Measurements from ENCODE around the gene GRB10. TPM values are rescaled to one million over a fixed set of nuclear protein-coding genes. Genes with fewer than 3 reads are reported as not detected.

Gene GRB10
- total RNA-seq, 4 donors from 2014 or later: 37.1 to 109 (median 74.0) TPM

GRCh38 chr7:50620433-50620832 is 162.3 kb downstream of the GRB10 start:
- TF ChIP-seq, protein P1, sequence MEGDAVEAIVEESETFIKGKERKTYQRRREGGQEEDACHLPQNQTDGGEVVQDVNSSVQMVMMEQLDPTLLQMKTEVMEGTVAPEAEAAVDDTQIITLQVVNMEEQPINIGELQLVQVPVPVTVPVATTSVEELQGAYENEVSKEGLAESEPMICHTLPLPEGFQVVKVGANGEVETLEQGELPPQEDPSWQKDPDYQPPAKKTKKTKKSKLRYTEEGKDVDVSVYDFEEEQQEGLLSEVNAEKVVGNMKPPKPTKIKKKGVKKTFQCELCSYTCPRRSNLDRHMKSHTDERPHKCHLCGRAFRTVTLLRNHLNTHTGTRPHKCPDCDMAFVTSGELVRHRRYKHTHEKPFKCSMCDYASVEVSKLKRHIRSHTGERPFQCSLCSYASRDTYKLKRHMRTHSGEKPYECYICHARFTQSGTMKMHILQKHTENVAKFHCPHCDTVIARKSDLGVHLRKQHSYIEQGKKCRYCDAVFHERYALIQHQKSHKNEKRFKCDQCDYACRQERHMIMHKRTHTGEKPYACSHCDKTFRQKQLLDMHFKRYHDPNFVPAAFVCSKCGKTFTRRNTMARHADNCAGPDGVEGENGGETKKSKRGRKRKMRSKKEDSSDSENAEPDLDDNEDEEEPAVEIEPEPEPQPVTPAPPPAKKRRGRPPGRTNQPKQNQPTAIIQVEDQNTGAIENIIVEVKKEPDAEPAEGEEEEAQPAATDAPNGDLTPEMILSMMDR (IDR thresholded peaks at IDR 0.05; ENCODE audit: low read depth): no peak

- TF ChIP-seq, protein P1 (IDR thresholded peaks at IDR 0.05; ENCODE audit: low read depth): no peak
Measured at GRCh38 chr7:50619684-50620083, 163.0 kb downstream of the GRB10 start.

DNA sequence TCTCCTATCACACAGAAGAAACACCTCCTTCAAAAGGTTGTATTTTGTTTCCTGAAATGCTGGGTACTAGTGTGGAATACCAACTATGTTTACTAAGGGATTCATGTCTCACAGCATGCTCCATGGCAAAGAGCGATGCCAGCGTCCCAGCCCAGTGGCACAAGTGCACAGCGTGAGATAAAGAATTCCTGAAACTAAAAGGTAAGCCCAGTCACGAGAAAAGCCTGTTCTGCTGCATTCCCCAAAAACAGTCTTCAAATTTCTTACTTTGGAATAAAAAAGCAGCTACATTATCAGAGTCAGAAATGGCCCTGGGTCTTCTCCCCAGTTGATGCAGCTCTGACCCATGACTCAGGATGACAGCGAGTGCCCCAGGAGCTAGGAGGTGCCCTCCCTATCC is 164.4 kb downstream of the GRB10 start:
- TF ChIP-seq, protein P1 (IDR thresholded peaks at IDR 0.05; ENCODE audit: low read depth): no peak

DNA sequence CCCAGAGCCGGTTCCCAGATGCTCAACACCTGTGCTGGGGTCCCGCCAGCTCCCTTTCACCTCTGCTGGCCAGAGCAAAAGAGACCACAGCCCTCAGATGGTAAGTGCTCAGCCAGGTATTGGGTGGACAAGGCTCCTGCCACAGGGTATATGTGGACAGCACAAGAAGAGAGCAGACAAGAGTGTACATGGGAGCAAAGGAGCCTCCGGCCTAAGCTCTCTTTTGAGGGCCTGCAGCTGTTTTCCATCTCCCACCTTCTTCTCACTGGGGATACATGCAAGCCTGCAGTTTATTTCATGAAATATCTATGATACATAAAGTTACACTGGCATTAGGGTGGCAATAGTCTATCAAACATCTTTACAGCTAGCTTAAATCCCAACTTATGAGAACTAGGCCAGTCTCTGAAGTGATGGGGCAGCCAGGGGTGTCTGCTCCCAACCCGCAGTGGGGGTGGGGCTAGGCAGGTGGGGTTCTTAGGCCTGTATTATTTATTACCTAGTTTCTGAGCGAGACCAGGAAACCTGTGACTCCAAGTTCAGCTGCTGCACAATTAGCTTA is 167.1 kb downstream of the GRB10 start:
- TF ChIP-seq, protein P1 (IDR thresholded peaks at IDR 0.05; ENCODE audit: low read depth): no peak

DNA sequence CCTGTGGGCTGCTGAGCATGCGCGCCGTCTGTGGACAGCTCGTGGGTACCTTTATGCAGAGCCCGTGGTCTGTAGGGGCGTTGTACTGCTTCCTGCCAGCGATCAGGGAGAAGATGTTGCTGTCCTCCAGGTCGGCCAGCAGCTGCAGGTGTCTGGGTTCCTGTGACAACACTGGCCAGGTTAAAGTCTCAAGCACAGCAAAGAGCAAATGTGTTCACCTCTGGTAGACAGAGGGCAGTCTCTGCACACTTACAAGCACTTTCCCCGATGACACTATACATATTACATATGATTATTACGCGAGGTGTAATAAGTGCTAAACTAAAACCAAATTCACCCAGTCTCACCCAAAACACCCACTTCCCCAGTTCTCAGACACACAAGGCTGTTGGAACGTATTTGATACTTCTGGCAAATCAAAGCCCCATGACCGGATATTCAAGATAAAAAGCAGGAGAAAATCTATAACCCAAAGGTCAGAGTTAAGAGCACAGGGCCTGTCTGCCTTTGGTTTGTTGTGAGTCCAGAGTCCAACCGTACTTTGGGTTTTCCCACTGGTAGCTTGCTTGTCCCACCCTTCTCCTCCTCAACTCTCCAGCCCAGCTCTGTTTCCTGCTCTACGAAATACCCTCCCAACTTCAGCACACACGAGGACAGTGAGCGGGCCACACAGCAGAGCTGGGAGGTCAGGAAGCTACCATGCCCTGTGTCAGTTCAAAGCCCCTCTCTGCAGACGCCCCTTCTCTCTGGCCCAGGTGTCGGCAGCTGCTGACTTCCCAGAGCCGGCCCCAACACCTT is 167.8 kb downstream of the GRB10 start:
- TF ChIP-seq, protein P1 (IDR thresholded peaks at IDR 0.05; ENCODE audit: low read depth): no peak

GRCh38 chr7:50613473-50613872 is 169.2 kb downstream of the GRB10 start:
- TF ChIP-seq, protein P1 (IDR thresholded peaks at IDR 0.05; ENCODE audit: low read depth): no peak

DNA sequence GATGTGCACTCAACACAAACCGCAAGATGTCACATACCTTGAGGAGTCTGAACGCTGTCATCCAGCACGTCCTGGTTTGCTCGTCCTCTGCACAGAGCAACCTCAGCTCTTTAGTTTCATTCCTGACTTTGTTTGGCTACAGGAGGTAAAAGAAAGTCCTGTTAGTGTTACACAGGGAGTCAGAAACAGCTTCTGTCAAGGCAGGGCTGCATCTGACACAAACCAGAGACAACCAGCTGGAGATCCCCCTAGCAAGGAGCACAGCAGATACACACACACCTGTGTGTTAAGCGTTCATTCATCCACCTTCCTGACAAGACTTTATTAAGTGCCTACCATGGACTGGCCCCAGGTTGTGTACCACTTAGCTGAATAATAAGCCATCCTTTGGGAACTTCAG is 170.0 kb downstream of the GRB10 start:
- TF ChIP-seq, protein P1 (IDR thresholded peaks at IDR 0.05; ENCODE audit: low read depth): no peak

Data from subcutaneous adipose tissue (tissue), 4 donors.